ENCODE data around the gene DAP.

DAP gene

GRCh38 chr5:10760096-10760920 is 726 bp downstream of the DAP start:
- DNase-seq = peak; percentile 51

DNA sequence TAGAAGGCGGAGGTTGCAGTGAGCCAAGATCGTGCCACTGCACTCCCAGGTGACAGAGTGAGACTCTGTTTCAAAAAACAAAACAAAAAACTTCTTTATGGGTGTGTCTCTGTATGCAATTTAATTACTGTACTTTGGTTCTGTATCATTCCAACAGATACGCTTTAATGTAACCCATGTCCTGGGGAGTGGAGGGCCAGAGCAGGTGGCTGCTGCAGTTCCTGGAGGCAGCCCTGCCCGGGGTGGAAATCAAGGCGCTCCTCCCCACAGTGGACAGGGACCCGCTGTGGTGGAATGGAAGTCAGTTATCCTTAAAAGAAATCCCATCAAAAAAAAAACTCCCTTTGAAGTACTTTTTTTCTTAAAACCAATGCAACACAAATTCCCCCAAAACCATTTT is 1.9 kb downstream of the DAP start:
- DNase-seq = no peak

- DNase-seq = no peak
Observed at GRCh38 chr5:10757922-10758555, 3.0 kb downstream of the DAP start.

- DNase-seq = no peak
Observed at GRCh38 chr5:10757043-10757442, 4.0 kb downstream of the DAP start.

DNA sequence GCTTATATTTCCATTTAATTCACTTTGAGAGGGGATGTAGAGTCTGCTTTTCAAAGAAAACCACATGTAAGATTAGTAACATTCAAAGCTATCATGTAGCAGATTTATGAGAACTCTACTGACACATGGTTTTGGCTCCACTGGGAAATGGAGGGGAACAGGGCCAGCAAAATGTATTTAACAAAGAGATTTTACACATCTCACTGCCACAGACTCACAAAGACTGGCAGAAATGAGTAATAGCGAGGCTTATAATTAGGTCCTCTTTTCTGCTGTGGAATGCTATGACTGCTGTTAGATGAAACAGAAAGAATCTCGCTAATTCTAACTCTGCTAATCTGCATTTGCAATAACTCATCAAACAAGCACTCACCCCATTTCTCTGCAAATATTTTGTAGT is 4.5 kb downstream of the DAP start:
- peak; percentile 92 for DNase-seq

DNA sequence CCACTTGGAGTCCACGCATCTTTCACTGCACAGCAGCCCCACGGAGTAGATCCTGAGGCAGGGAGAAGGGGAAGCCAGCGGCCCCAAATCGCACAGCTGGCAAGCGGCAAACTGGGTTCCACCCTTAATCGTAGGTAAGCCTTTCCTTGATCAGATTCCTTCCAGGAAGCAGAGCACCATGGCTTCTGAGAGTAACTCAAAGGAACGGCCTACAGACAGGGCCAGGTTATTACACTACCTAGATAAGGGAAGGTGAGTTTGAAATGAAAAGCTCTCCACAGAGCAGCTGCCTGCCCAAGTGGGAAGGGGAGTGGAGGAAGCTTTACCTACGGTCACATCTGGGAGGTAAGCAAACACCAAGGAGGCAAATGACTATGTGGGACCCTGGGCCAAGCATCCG is 7.9 kb downstream of the DAP start:
- DNase-seq = no peak

GRCh38 chr5:10752451-10752850 is 8.6 kb downstream of the DAP start:
- no peak for DNase-seq

DNA sequence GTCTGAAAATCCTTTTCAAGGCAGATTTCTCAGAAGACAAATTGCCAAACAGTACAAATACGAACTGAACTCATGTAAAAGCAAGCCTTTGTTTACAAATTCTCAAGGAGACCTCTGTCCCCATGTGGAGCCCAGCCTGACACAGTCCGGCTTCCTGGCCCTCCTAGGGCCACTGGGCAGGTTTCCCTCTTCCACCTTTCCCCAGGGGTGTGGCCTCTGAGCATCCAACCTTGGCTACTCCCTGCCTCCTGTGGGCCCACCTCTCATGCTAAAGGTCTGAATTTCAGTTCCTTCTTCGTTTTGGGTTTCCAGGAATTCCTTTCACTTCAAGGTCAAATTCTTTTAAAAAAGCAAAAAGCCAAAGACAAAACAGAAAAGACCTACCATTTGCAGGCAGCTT is 10.1 kb downstream of the DAP start:
- no peak for DNase-seq

DNA sequence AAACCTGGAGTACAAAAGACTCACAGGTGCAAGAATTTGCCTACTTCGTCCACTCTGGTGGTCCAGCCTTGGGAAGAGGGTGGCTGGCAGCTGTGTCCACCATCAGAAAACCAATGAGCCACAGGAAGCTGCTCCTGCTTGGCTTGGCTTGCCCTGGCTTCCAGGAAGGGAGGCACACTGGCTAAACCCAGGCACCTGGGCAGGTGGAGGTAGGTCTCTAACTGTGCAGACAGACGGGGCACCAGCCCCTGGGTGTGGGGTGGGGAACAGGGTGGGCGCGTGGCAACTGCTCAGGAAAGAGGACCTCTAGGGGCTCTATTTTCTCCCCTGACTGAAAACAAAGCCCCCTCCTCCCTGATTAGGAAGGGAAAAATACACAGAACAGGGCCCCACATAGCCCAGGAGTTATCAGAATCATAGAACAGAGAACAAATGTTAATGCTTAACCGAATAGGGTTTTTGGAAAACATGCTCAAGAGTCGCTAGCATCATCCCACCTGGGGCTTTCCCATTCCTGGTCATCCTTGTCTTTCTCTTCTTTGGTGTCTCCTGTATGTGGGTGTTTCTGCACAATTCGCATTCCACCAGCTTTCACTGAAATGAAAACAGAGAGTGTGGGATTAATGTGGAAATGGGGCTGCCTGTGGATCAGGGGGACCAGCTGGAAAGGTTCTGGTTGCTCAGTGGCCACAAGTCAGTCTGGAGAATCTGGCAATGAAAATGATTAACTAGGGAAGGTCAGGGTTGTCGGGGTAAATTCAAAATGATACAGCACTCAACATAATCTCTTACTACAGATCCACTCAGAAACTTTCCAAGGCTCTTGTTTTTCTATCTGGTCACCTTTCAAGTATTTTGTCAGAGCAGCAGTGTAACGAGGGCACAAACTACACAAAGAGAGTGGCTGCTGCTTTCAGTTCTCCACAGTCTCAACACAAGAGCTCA is 13.1 kb downstream of the DAP start:
- DNase-seq = no peak

DNA sequence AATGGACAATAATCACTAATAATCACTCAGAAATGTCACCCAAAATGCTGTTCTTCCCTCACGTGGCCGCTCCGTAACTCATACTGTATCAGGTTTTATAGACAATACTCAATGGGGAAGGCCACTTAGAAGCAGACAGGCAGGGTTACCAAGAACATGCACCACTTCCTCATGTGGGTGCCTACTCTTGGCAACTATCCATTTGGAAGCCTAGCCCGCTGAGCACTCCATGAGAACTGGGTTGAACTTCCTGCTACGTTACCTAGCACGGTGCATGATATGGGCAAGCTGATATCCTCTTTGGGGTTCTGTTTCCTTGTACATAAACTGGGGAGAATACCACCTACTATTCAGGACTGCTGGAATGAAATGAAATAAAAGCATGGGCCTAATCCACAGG is 14.3 kb downstream of the DAP start:
- no peak for DNase-seq

DNA sequence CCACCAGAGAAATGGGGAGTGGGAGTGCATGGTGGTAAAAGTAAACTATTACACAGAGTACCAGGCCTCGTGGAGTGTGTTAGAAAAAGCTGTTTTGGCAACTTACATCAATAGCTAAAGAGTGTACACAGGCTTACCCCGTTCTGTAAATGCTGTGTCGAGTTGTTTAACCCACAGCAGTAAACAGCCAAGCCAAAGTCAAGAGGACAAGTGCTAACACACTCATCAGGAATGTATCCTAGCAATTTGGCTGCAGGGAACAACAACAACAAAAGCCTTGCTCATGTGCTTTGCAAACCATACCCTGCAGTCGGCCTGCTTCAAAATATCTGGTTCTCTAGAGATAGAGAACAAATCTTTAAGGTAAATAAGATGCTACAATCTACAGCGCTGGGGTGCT is 15.9 kb downstream of the DAP start:
- DNase-seq = no peak

GRCh38 chr5:10744681-10745080 is 16.4 kb downstream of the DAP start:
- no peak for DNase-seq

- no peak for DNase-seq
Observed at GRCh38 chr5:10743951-10744350, 17.1 kb downstream of the DAP start.

- DNase-seq = no peak
Observed at GRCh38 chr5:10743526-10743925, 17.5 kb downstream of the DAP start.

DNA sequence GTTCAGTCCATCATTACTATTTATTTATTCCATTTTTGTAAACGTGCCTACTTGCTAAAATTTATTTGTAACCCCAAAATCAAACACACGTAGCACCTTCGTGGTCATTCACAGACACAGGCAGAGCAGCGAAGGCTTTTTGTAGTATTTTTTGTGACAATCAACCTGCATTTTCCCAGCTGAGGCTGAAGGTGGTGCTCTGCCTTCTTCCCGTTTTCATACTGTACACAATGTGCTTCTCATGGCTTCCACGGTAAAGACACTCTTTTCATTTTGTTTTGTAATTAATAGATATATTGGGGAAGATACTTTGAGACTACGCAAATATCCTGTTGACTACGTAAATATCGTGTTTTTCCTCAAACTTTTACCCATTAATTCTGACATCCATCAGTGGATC is 19.4 kb downstream of the DAP start:
- DNase-seq = no peak

DNA sequence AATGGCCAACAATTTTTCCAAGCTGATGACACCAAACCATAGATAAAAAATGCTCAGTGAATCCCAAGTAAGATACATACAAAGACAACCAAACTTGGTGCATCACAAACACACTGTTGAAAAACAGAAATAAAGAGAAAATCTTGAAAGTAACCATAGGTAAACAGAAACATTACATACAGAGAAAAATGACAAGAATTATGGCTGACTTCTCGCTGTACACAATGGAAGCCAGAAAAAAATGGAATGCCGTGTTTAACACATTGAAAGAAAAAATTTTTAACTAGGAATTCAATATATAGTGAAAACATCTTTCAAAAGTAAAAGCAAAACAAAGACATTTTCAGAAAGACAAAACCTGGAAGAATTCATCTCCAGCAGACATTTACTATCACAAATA is 20.6 kb downstream of the DAP start:
- no peak for DNase-seq

DNA sequence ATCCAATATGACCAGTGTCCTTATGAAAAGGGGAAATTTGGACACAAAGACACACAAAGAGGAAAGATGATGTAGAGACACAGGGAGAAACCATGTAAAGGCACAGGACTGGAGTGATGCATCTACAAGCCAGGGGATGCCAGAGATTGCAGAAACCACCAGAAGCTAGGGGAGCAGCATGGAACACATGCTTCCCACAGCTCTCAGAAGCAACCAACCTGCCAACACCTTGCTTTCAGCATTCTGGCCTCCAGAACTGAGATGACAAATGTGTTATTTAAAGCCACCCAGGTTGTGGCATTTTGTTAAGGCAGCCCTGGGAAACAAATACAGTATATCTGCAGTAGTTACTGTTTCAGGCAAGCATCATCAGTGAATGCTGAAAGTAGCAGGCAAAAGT is 23.2 kb downstream of the DAP start:
- no peak for DNase-seq

- DNase-seq = no peak
Observed at GRCh38 chr5:10736808-10737207, 24.2 kb downstream of the DAP start.

DNA sequence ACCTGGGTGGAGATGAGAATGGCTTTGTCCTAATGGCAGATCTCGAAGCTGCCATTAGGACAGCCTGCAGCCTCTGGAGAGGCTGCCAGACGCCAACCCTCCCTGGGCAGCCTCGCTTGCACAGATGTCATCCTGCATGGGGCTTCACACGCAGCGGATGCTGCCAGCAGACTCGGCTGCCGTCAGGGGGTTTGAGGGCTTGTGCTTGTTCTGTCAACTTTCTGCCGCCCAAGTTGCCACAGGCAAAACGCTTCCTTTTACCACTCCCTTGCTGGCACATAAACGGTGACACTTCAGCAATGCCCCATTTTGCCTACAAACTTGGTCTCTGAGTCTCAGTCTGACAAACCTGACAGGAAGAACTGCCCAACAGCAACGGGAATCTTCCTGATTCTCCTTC is 24.7 kb downstream of the DAP start:
- DNase-seq = no peak

DNA sequence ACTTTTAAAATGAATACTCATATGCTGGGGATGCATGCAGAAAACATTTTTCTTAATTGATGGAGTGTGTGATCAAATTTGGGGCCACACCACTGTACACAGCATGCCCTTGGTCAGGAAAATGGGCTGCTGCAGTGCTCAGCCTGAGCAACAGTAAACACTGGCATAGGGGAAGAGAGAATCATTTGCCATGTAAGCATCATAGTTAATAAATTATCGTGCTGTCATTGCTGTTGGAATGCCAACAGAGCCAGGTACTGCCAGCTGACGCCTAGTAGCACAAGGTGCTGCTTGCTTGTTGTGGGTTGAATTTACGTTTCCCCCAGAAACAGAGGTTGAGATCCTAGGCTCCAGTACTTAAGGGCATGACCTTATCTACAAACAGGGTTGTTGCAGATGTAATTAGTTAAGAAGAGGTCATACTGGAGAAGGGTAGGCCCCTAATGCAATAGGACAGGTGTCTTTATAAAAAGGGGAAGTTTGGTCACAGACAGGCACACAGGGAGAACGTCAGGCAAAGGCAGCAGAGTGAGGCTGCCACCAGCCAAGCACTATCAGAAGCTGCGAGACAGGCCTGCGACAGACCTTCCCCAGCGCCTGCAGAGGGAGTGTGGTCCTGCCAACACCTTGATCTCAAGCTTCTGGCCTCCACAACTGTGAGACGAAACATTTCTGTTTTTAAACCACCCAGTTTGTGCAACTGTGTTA is 25.3 kb downstream of the DAP start:
- no peak for DNase-seq

DNA sequence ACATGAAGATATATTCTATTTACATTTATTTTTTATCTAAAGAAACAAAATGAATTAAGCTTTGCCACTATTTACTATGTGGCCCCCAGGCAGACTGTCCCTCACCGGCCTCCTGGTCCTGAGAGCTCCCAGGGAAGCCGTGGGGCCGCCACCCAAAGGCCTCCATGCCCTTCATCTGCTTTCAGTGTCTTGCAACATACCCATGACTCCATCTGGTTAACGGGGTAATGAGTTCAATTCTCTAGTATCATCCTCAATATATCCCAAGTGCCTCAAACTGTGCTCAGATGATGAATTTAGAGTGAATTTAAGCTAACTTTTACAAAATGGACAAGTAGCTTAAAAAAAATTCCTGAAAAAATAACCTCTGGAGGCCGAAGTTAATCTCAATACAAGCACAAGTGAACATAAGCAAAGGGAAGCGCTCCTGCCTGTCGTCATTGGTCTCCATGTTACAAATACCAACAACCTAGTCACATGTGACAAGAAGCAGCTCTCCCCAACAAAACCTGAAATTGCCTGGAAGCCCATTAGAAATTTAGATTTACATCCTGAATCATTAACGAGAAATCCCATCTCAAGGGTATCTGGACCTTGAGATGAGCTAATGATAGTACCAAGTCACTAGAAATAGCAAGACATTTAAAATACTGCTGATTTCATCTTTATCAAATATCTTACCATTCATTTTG is 26.1 kb downstream of the DAP start:
- no peak for DNase-seq
